Panc1 (cell line): Measurements from ENCODE around the gene ACTN3. TPM values are rescaled to one million over a fixed set of nuclear protein-coding genes. Genes with fewer than 3 reads are reported as not detected.
A peak's percentile ranks its signal among the peaks of the same experiment; 100 is the strongest.

Experiments used
- ATAC-seq: fragments of 200-7000 bp; cut with Tn5 transposase; 2 replicates; pipeline ENCODE4 v1.9.1; 2020; ENCODE audit warnings: mild to moderate bottlenecking, moderate library complexity
- BruUV-seq: library from RNA; stranded (reverse); fragments of 400-500 nt; replicated peaks from 2 replicates; lab custom pipeline; 2021; lab: Mats Ljungman, UMichigan
- CTCF ChIA-PET: fragments of 300-600 bp; sonication (Branson Sonifier 250); formaldehyde crosslinking; loops from one replicate; lab custom pipeline; 2022; ENCODE audit warnings: antibody characterized with exemption; lab: Charles Lee
- POLR2A ChIA-PET: fragments of 300-600 bp; sonication (Branson Sonifier 250); formaldehyde crosslinking; loops from one replicate; lab custom pipeline; 2022; ENCODE audit warnings: antibody characterized with exemption; lab: Charles Lee
- DNase-seq: peaks from one replicate; pipeline ENCODE4 v3.0.0-alpha.2; 2010; ENCODE audit warnings: low read depth, low spot score
- H3K27ac ChIP-seq: 2 replicates; pipeline ENCODE4 v1.5.1; 2011; ENCODE audit warnings: mild to moderate bottlenecking, low read length, inconsistent platforms
- H3K27me3 ChIP-seq: fragments of 200-500 bp; sonication (Bioruptor generic); 2 replicates; pipeline ENCODE4 v1.6.0; 2014; ENCODE audit warnings: low read length, inconsistent platforms; ENCODE audit not compliant: control insufficient read depth, insufficient read depth
- H3K36me3 ChIP-seq: fragments of 200-500 bp; sonication (Bioruptor generic); 2 replicates; pipeline ENCODE4 v1.5.1; 2014; ENCODE audit warnings: inconsistent platforms, mild to moderate bottlenecking, low read length, moderate library complexity; ENCODE audit not compliant: control insufficient read depth, insufficient read depth
- H3K4me1 ChIP-seq: 2 replicates; pipeline ENCODE4 v1.5.1; 2011; ENCODE audit warnings: inconsistent platforms, mild to moderate bottlenecking, low read length, moderate library complexity; ENCODE audit not compliant: control insufficient read depth, insufficient read depth
- H3K4me3 ChIP-seq, 2 experiments: 2 replicates each; pipeline ENCODE4 v1.5.1; 2011 to 2012; ENCODE audit warnings: low read depth in 2 of 2, low read length in 2 of 2, mild to moderate bottlenecking in 2 of 2, inconsistent platforms in 1 of 2, moderate library complexity in 1 of 2
- H3K9me3 ChIP-seq: fragments of 200-500 bp; sonication (Bioruptor generic); 2 replicates; pipeline ENCODE4 v1.5.1; 2014; ENCODE audit warnings: low read depth, mild to moderate bottlenecking, inconsistent platforms, low read length, moderate library complexity; ENCODE audit not compliant: control insufficient read depth, insufficient read depth
- POLR2AphosphoS5 ChIP-seq: IDR thresholded peaks from 2 replicates; pipeline ENCODE4 v1.6.1; 2012; ENCODE audit warnings: mild to moderate bottlenecking, low read depth, low read length, moderate library complexity
- SIN3A ChIP-seq: IDR thresholded peaks from 2 replicates; pipeline ENCODE4 v1.6.1; 2012; ENCODE audit warnings: low read depth, mild to moderate bottlenecking, low read length, moderate library complexity, borderline replicate concordance; ENCODE audit not compliant: insufficient read depth
- TCF7L2 ChIP-seq: IDR thresholded peaks from 2 replicates; pipeline ENCODE4 v1.6.1; 2011; ENCODE audit warnings: mild to moderate bottlenecking, low read depth, low read length, inconsistent platforms
- in situ Hi-C: cut with HindIII; loops from 2 replicates; pipeline ENCODE4 v1.10.0; 2016; ENCODE audit warnings: low sequenced_read_pairs, low pct_unique_long_range_greater_than_20kb
- intact Hi-C: fragments of 100-400 bp; cut with micrococcal nuclease; formaldehyde crosslinking; loops from one replicate; pipeline ENCODE4 v1.10.0; 2022; ENCODE audit not compliant: unreplicated experiment
- total RNA-seq: library from RNA; stranded (reverse); gene quantifications from one replicate; pipeline ENCODE4 v1.2.1, GENCODE V29; 2021; ENCODE audit not compliant: unreplicated experiment
- TF ChIP-seq, protein P1 (sequence below): fragments of 450-650 bp; IDR thresholded peaks from 2 replicates; pipeline ENCODE4 v1.5.1; 2017; ENCODE audit warnings: mild to moderate bottlenecking
- TF ChIP-seq, protein P2 (sequence below), 2 experiments: IDR thresholded peaks; 2 replicates each; pipeline ENCODE4 v1.6.1; 2011 to 2012; ENCODE audit warnings: low read depth in 2 of 2, control low read depth in 1 of 2, low read length in 1 of 2, mild to moderate bottlenecking in 1 of 2, moderate library complexity in 1 of 2; ENCODE audit not compliant: insufficient read depth in 1 of 2

ACTN3 gene
- total RNA-seq, 1 experiment from 2014 or later = 0.13 TPM

DNA sequence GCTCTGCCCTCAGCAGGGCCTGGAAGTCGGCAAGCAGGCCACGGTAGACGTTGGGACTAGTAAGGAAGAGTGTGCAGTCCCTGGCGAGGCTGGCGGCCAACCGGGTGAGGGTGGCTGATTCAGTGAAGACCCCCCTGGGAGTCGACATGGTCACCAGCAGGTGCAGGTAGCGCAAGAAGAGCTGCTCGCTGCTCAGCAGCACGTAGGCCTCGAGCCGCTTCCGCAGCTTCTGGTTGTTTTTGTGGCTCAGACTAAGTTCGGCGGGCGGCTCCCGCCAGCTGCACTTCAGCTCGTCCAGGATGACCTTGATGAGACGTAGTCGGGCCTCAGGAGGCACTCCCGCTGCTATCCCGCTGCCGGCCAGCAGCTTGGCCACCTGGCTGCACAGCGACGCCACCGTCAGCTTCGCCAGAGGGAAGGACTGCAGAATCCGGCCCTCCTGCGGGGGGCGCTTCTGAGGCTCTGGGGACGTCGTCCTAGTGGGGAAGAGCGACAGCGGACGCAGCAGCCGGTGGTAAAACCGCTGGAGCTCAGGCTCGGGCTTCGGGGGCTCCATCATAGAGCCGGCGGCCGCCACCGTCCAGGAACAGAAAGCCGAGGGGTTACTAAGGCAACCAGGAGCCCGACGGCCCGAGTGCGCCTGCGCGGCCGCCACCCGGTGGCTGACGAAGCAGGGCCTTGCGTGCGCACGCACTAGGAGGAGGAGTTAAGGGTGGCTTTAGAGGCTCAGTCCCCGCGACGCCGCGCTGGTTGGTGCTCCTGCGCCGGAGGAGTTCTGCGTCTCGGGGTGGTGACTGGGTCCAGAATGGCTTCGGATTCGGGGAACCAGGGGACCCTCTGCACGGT is 46.0 kb downstream of the ACTN3 start, which contains the start of the genes CCDC87 and CCS:
TSS of gene CCDC87 (minus strand) at position 607 of the 846 bp plus-strand sequence. CDS start at position 559, 48 bp downstream.
TSS of gene CCS (plus strand) at position 729 of the 846 bp plus-strand sequence. CDS start at position 806, 77 bp downstream.
- in situ Hi-C loops = no loop called here
- CTCF ChIA-PET = interaction anchor here (0.5 to 1.1 kb wide), 2 partner anchors 86 to 97 kb away, joined by 3 to 5 read pairs; no protein-coding TSS in a partner anchor
- H3K27ac ChIP-seq = peak within 1 kb of the TSS; percentile 96

DNA sequence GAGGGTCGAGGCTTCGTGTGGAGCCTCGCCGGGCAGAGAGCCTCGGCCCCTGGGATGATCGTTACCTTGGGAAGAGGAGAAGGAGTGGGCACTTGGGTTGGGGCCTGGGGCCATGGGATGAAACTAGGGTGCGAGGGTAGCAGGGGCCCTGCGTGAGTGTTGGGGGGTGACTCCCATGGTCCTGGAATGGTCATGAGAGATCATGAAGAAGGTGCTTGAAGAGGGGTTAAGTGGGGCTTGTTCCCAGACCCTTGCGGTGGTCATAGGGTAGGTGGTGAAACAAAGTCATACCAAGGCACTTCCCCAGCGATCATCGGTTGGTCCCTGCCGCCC is 46.6 kb downstream of the ACTN3 start:
- Histone ChIP-seq H3K27ac (peak overlapping the region; percentile 96), H3K9me3 (no peaks in the 10 kb centered on the region; the same call in 1 of the 2 replicates), H3K36me3 (no peaks in the 10 kb centered on the region), H3K4me3 (peak overlapping the region; percentile 88 to 95), H3K27me3 (no peaks in the 10 kb centered on the region), H3K4me1 (peaks cover 8% of the 10 kb centered on the region)
- TF ChIP-seq TCF7L2 = no peak
- no peak for TF ChIP-seq SIN3A
- TF ChIP-seq, protein P1, sequence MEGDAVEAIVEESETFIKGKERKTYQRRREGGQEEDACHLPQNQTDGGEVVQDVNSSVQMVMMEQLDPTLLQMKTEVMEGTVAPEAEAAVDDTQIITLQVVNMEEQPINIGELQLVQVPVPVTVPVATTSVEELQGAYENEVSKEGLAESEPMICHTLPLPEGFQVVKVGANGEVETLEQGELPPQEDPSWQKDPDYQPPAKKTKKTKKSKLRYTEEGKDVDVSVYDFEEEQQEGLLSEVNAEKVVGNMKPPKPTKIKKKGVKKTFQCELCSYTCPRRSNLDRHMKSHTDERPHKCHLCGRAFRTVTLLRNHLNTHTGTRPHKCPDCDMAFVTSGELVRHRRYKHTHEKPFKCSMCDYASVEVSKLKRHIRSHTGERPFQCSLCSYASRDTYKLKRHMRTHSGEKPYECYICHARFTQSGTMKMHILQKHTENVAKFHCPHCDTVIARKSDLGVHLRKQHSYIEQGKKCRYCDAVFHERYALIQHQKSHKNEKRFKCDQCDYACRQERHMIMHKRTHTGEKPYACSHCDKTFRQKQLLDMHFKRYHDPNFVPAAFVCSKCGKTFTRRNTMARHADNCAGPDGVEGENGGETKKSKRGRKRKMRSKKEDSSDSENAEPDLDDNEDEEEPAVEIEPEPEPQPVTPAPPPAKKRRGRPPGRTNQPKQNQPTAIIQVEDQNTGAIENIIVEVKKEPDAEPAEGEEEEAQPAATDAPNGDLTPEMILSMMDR = no peak
- no peak for TF ChIP-seq POLR2AphosphoS5
- TF ChIP-seq, protein P2, sequence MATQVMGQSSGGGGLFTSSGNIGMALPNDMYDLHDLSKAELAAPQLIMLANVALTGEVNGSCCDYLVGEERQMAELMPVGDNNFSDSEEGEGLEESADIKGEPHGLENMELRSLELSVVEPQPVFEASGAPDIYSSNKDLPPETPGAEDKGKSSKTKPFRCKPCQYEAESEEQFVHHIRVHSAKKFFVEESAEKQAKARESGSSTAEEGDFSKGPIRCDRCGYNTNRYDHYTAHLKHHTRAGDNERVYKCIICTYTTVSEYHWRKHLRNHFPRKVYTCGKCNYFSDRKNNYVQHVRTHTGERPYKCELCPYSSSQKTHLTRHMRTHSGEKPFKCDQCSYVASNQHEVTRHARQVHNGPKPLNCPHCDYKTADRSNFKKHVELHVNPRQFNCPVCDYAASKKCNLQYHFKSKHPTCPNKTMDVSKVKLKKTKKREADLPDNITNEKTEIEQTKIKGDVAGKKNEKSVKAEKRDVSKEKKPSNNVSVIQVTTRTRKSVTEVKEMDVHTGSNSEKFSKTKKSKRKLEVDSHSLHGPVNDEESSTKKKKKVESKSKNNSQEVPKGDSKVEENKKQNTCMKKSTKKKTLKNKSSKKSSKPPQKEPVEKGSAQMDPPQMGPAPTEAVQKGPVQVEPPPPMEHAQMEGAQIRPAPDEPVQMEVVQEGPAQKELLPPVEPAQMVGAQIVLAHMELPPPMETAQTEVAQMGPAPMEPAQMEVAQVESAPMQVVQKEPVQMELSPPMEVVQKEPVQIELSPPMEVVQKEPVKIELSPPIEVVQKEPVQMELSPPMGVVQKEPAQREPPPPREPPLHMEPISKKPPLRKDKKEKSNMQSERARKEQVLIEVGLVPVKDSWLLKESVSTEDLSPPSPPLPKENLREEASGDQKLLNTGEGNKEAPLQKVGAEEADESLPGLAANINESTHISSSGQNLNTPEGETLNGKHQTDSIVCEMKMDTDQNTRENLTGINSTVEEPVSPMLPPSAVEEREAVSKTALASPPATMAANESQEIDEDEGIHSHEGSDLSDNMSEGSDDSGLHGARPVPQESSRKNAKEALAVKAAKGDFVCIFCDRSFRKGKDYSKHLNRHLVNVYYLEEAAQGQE (IDR thresholded peaks at IDR 0.05; ENCODE audit: insufficient read depth in 1 of 2, low read depth in 2 of 2, low read length in 1 of 2) = no peak
- no peak for DNase-seq
- CTCF ChIA-PET = interaction anchor here (0.7 kb wide), 1 partner anchor 241 kb away, joined by 3 read pairs; no protein-coding TSS in a partner anchor
- ATAC-seq = peak; percentile 42
- intact Hi-C loops = no loop called here
- in situ Hi-C loops = no loop called here
- POLR2A ChIA-PET = interaction anchor here (0.7 kb wide), 1 partner anchor 51 kb away, joined by 4 read pairs; no protein-coding TSS in a partner anchor
- TSS peak; percentile 92 for BruUV-seq

More for the DNA sequence above, 46.0 kb downstream of the ACTN3 start, which contains the start of the genes CCDC87 and CCS:
- TF ChIP-seq, protein P2 (IDR thresholded peaks at IDR 0.05; ENCODE audit: insufficient read depth in 1 of 2, low read depth in 2 of 2, low read length in 1 of 2) = no peak
- 0 out of 2 replicates have a peak, but pooled peaks have one; percentile 18 for TF ChIP-seq TCF7L2
- TF ChIP-seq POLR2AphosphoS5 = peak; percentile 99
- TF ChIP-seq SIN3A = 0 out of 2 replicates have a peak, but pooled peaks have one; percentile 70
- TF ChIP-seq, protein P1 = peak; percentile 92
- DNase-seq (peak; percentile 86), ATAC-seq (peak; percentile 99)
- intact Hi-C loops = no loop called here
- H3K9me3 ChIP-seq = no peaks in the 10 kb centered on the region; the same call in 1 of the 2 replicates
- no peaks in the 10 kb centered on the region for H3K27me3 ChIP-seq
- no TSS peak for BruUV-seq
- H3K4me3 ChIP-seq = peak within 1 kb of the TSS; percentile 88 to 95
- H3K36me3 ChIP-seq = no peaks in the 10 kb centered on the region
- H3K4me1 ChIP-seq = peaks cover 8% of the 10 kb centered on the region
- POLR2A ChIA-PET = interaction anchor here (0.7 kb wide), 1 partner anchor 51 kb away, joined by 4 read pairs; no protein-coding TSS in a partner anchor
